GM23338 (cell line): ENCODE results near the gene KAZN. TPM values are rescaled to one million over a fixed set of nuclear protein-coding genes. Genes with fewer than 3 reads are reported as not detected.

ENCODE experiments used
- ATAC-seq: fragments of 200-7000 bp; cut with Tn5 transposase; 3 replicates; pipeline ENCODE4 v1.9.1; 2020
- DNase-seq: peaks from one replicate; pipeline ENCODE4 v3.0.0-alpha.2; 2015; ENCODE audit warnings: low spot score
- H2AFZ ChIP-seq: fragments of 200-600 bp; sonication (generic); 2 replicates; pipeline ENCODE4 v1.8.0; 2016; ENCODE audit warnings: antibody characterized with exemption, mild to moderate bottlenecking, moderate library complexity
- H3F3A ChIP-seq: fragments of 200-600 bp; sonication (generic); replicated peaks from 2 replicates; pipeline ENCODE4 v1.8.0; 2017; ENCODE audit warnings: antibody characterized with exemption, mixed run types, low read depth
- H3K27ac ChIP-seq: fragments of 200-600 bp; sonication (generic); 2 replicates; pipeline ENCODE4 v1.6.1; 2016; ENCODE audit warnings: low read depth
- H3K27me3 ChIP-seq: fragments of 200-600 bp; sonication (generic); 2 replicates; pipeline ENCODE4 v1.8.0; 2016; ENCODE audit warnings: mild to moderate bottlenecking, mixed run types, moderate library complexity; ENCODE audit not compliant: insufficient read depth
- H3K36me3 ChIP-seq: fragments of 200-600 bp; sonication (generic); 2 replicates; pipeline ENCODE4 v1.8.0; 2016; ENCODE audit warnings: mild to moderate bottlenecking; ENCODE audit not compliant: insufficient read depth
- H3K4me1 ChIP-seq: fragments of 200-600 bp; sonication (generic); 2 replicates; pipeline ENCODE4 v1.8.0; 2016; ENCODE audit warnings: mild to moderate bottlenecking, moderate library complexity; ENCODE audit not compliant: insufficient read depth
- H3K4me2 ChIP-seq: fragments of 200-600 bp; sonication (generic); 2 replicates; pipeline ENCODE4 v1.7.1; 2017; ENCODE audit warnings: mixed run types
- H3K4me3 ChIP-seq: fragments of 200-600 bp; sonication (generic); 2 replicates; pipeline ENCODE4 v1.6.1; 2016; ENCODE audit warnings: mixed run types
- H3K79me2 ChIP-seq: fragments of 200-600 bp; sonication (generic); replicated peaks from 2 replicates; pipeline ENCODE4 v1.8.0; 2017; ENCODE audit warnings: mild to moderate bottlenecking; ENCODE audit not compliant: insufficient read depth
- H3K9me2 ChIP-seq: fragments of 200-600 bp; sonication (generic); 2 replicates; pipeline ENCODE4 v1.8.0; 2017; ENCODE audit not compliant: insufficient read depth
- H4K20me1 ChIP-seq: fragments of 200-600 bp; sonication (generic); replicated peaks from 2 replicates; pipeline ENCODE4 v1.8.0; 2017; ENCODE audit warnings: mild to moderate bottlenecking; ENCODE audit not compliant: insufficient read depth
- H3K27ac Mint-ChIP-seq: 2 replicates; pipeline ENCODE4 v1.8.0; 2020; ENCODE audit warnings: inconsistent platforms, mild to moderate bottlenecking, moderate library complexity, mixed read lengths
- H3K27me3 Mint-ChIP-seq: 3 replicates; pipeline ENCODE4 v1.8.0; 2022; ENCODE audit warnings: low read depth, mild to moderate bottlenecking, moderate library complexity, mixed read lengths, inconsistent platforms; ENCODE audit not compliant: insufficient read depth, poor library complexity
- H3K36me3 Mint-ChIP-seq: 3 replicates; pipeline ENCODE4 v1.8.0; 2021; ENCODE audit warnings: low read depth, mild to moderate bottlenecking, inconsistent platforms, moderate library complexity, mixed read lengths
- H3K4me1 Mint-ChIP-seq: 3 replicates; pipeline ENCODE4 v1.8.0; 2020; ENCODE audit warnings: mild to moderate bottlenecking, inconsistent platforms, mixed read lengths
- H3K4me3 Mint-ChIP-seq: 3 replicates; pipeline ENCODE4 v1.8.0; 2021; ENCODE audit warnings: moderate library complexity, mild to moderate bottlenecking, inconsistent platforms, mixed read lengths
- H3K9me3 Mint-ChIP-seq: 3 replicates; pipeline ENCODE4 v1.8.0; 2020; ENCODE audit warnings: moderate library complexity, mild to moderate bottlenecking, inconsistent platforms, mixed read lengths
- CREB1 ChIP-seq: fragments of 250-450 bp; sonication (Bioruptor Pico); IDR thresholded peaks from 2 replicates; pipeline ENCODE4 v1.5.0; 2020; ENCODE audit warnings: low read depth, mild to moderate bottlenecking, moderate library complexity
- CTCF ChIP-seq, 2 experiments: fragments of 200-600 bp in 1 of 2; sonication (generic) in 1 of 2; conservative IDR thresholded peaks; 2 replicates each; pipeline versions ENCODE4 v1.5.1 to v1.6.1; 2016 to 2017; ENCODE audit warnings: antibody characterized with exemption in 2 of 2, low read depth in 2 of 2, mild to moderate bottlenecking in 2 of 2, moderate library complexity in 1 of 2
- ETS1 ChIP-seq: IDR thresholded peaks from 2 replicates; pipeline ENCODE4 v1.6.1; 2016; ENCODE audit warnings: antibody characterized with exemption
- EZH2 ChIP-seq: fragments of 200-600 bp; sonication (generic); IDR thresholded peaks from one replicate; pipeline ENCODE4 v1.8.0; 2017; ENCODE audit warnings: antibody characterized with exemption, mild to moderate bottlenecking, low read depth; ENCODE audit not compliant: unreplicated experiment
- EZH2phosphoT487 ChIP-seq: fragments of 200-600 bp; sonication (generic); IDR thresholded peaks from one replicate; pipeline ENCODE4 v1.8.1; 2018; ENCODE audit warnings: antibody characterized with exemption; ENCODE audit not compliant: unreplicated experiment
- JUNB ChIP-seq: IDR thresholded peaks from one replicate; pipeline ENCODE4 v1.6.1; 2016; ENCODE audit warnings: antibody characterized with exemption; ENCODE audit not compliant: unreplicated experiment
- NANOG ChIP-seq: IDR thresholded peaks from 2 replicates; pipeline ENCODE4 v1.6.1; 2016; ENCODE audit warnings: antibody characterized with exemption, borderline replicate concordance
- POLR2AphosphoS5 ChIP-seq: IDR thresholded peaks from 2 replicates; pipeline ENCODE4 v1.6.1; 2016; ENCODE audit warnings: antibody characterized with exemption, low read depth
- REST ChIP-seq: IDR thresholded peaks from one replicate; pipeline ENCODE4 v1.6.1; 2018; ENCODE audit warnings: antibody characterized with exemption; ENCODE audit not compliant: unreplicated experiment
- STAT1 ChIP-seq: IDR thresholded peaks from one replicate; pipeline ENCODE4 v1.6.1; 2016; ENCODE audit warnings: antibody characterized with exemption; ENCODE audit not compliant: unreplicated experiment
- ZNF114 ChIP-seq: fragments of 250-450 bp; sonication (Bioruptor Pico); IDR thresholded peaks from 2 replicates; pipeline ENCODE4 v1.5.0; 2020; ENCODE audit warnings: mild to moderate bottlenecking, moderate library complexity
- ZNF331 ChIP-seq: fragments of 250-450 bp; sonication (Bioruptor Pico); IDR thresholded peaks from 2 replicates; pipeline ENCODE4 v1.5.0; 2020; ENCODE audit warnings: low read depth, mild to moderate bottlenecking, moderate library complexity
- ZNF462 ChIP-seq: fragments of 250-450 bp; sonication (Bioruptor Pico); IDR thresholded peaks from 2 replicates; pipeline ENCODE4 v1.5.0; 2020; ENCODE audit warnings: mild to moderate bottlenecking, moderate library complexity
- polyA plus RNA-seq: library from polyadenylated mRNA; unstranded; fragments of >200 nt; fragmentation: Nextera tagmentation; extraction: Ambion mirVana; gene quantifications from 2 replicates; pipeline ENCODE4 v1.2.1, GENCODE V29; 2016
- total RNA-seq: library from RNA; depleted of rRNA; stranded (reverse); fragments of >200 nt; shearing (Covaris generic); gene quantifications from 2 replicates; pipeline ENCODE4 v1.2.3, GENCODE V29; 2014

The KAZN gene
- total and polyA plus RNA-seq, 2 experiments from 2014 or later: 9.9 to 15.0 TPM

GRCh38 chr1:15063346-15063745 is 464.9 kb downstream of the KAZN start:
- H3K9me3 Mint-ChIP-seq: peaks cover 5% of the 10 kb centered on the region; the same call in 2 of the 3 replicates
- no peak overlapping the region for H3K27ac ChIP-seq
- H2AFZ ChIP-seq: no peak overlapping the region
- no peak overlapping the region for H3K4me2 ChIP-seq
- H3K27me3 Mint-ChIP-seq: peaks cover 4% of the 10 kb centered on the region
- H3K27me3 ChIP-seq: no peaks in the 10 kb centered on the region
- H3K36me3 Mint-ChIP-seq: peaks cover 11% of the 10 kb centered on the region
- H3K4me3 Mint-ChIP-seq: no peak overlapping the region
- H3K4me3 ChIP-seq: no peak overlapping the region
- H3K9me2 ChIP-seq: no peaks in the 10 kb centered on the region
- H3K36me3 ChIP-seq: no peaks in the 10 kb centered on the region
- TF ChIP-seq CREB1 (CRISPR knock-in tag) (no peak), ZNF114 (CRISPR knock-in tag) (no peak), JUNB (no peak), NANOG (no peak), REST (no peak), CTCF (conservative IDR thresholded peaks at IDR 0.05; ENCODE audit: low read depth in 2 of 2) (no peak), ETS1 (no peak), STAT1 (no peak), ZNF462 (CRISPR knock-in tag) (no peak), ZNF331 (CRISPR knock-in tag) (no peak), POLR2AphosphoS5 (no peak), EZH2phosphoT487 (no peak), EZH2 (no peak)
- ATAC-seq: no peak
- no peaks in the 10 kb centered on the region for H3K4me1 ChIP-seq
- no peaks in the 10 kb centered on the region; the same call in 1 of the 3 replicates for H3K4me1 Mint-ChIP-seq
- no peaks in the 10 kb centered on the region for H4K20me1 ChIP-seq
- no peaks in the 10 kb centered on the region for H3K79me2 ChIP-seq
- no peaks in the 10 kb centered on the region for H3F3A ChIP-seq
- no peak overlapping the region for H3K27ac Mint-ChIP-seq
- no peak for DNase-seq
